ENCODE data around the gene EREG.

The EREG gene

DNA sequence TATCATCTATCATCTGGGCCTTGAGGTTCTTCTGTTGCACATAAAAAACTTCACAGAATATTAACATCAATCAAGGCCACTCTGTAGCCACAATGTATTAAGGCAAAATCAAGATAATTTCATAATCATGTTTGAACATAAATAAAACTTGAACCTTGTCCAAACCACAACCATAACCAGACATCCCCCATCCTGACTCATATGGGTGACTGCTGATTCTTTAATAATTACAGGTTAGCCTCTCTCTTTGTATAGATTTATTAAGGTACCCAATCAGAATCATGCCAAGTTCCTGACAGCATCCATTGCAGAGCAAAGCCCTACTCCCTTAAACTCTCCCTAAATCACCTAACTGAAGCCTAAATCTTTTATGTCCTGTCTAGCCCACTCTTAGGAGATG is 63.3 kb downstream of the EREG start:
- DNase-seq (no peak), ATAC-seq (no peak)

DNA sequence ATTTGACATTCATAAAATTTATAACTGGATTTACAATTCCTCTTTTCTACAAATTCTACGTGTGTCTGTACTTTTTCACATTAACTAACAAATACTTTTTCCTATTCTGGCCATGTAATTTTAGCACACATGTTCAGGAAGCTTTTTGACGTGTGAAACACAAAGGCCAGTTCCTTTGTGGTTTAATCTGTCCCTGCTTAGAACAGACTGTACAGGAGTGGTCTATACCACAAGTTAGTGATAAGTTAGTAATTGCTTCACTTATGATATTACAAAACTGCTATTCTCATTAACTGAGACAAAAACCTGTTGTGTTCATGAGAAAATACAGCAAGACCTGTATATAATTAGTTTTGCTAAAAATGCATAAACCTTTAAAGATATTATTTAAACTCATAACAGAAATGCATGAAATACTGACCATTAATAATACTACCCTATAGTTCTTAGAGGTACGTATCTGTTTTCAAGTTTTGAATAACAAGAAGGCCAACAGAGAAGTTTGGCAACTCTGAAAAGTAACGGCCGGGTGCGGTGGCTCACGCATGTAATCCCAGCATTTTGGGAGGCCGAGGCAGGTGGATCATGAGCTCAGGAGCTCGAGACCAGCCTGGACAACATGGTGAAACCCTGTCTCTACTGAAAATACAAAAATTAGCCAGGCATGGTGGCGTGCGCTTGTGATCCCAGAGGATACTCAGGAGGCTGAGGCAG is 66.3 kb downstream of the EREG start:
- ATAC-seq (no peak), DNase-seq (no peak)

DNA sequence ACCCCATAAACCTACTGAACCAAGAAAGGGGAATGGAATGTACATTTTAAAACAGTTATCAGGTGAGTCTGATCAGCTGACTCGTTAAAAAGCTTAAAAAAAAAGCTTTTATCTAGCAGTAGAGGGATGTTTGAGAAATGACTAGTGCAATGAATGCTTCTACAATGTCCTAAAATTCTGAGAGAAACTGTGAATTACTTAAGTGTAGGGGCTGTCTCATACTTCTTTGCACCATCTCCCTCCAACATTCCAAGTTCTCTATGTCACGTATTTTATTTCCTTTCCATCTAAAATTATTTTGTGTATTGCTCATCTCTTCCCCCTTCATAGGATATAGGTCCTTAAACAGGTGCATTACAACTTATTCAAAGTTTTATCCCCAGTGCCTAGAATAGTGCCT is 68.1 kb downstream of the EREG start:
- DNase-seq (no peak), ATAC-seq (no peak)

GRCh38 chr4:74433541-74434172 is 68.7 kb downstream of the EREG start:
- no peak for DNase-seq
- no peak for ATAC-seq

DNA sequence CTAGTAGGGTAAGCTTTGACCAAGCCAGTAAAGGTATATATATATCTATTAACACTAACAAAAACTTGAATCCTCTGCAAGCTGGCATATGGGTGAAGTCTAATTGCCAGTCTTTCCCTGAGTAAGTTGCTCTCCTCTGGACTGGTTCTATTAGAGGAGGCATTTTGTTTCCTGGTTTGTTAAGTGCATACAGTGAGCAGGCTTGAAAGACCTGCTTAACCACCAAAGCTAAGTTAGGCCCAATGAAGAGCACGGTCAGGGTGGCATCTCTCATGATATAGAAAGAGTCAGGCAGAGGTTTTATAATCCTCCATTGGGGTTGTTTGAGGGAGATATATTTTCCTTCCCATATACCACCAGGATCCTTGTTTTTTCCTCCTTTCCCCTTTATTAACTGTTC is 70.4 kb downstream of the EREG start:
- DNase-seq (no peak), ATAC-seq (no peak)

DNA sequence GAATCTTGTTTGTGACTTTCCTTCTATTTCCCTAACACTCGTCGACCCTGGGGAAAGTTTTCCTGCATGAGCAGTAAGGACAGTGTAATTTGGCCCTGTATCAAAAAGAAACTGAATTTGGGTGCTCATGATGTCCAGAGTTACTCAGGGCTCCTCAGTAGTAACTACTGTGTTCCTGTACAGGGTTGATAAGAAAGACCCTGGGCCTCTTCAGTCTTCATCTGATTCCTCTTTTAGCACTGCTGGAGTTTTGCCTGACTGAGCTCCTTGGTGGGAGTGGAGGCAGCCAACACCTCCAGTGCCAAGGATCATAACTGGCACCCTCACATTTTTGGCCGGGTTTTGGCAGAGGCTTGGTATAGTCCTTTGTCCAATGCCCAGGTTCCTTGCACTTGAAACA is 72.9 kb downstream of the EREG start:
- DNase-seq (no peak), ATAC-seq (no peak)

Measured in stimulated activated naive CD8-positive, alpha-beta T cell treated with anti-CD3 and anti-CD28 coated beads, Interleukin-15, Interleukin-2, amounts not matched to agents 100 U/mL and 50 U/mL, for 24 hours (primary cell).